Activated T-helper 1 cell treated with anti-CD3 and anti-CD28 coated beads, Interleukin-2, amount 50 U/mL, for 16 hours (primary cell): Measurements from ENCODE around the gene THAP2.
"Not testable (repeated sequence)": the region's sequence is repeated elsewhere in the genome, so short reads cannot be mapped to it uniquely, and the experiment has no call there.

Experiments
- DNase-seq, 2 donors: peaks; one replicate each; pipeline ENCODE4 v3.0.0-alpha.2; 2020; ENCODE audit warnings: low read depth in 1 of 2, low spot score in 1 of 2

THAP2 gene

GRCh38 chr12:71702181-71702580 is 38.1 kb downstream of the THAP2 start:
- not testable (repeated sequence) for DNase-seq

GRCh38 chr12:71702590-71702989 is 38.5 kb downstream of the THAP2 start:
- DNase-seq, result no peak

GRCh38 chr12:71703206-71703605 is 39.1 kb downstream of the THAP2 start:
- DNase-seq, result no peak

GRCh38 chr12:71704920-71705319 is 40.8 kb downstream of the THAP2 start:
- no peak for DNase-seq

- no peak for DNase-seq
Measured at GRCh38 chr12:71708658-71709057, 44.6 kb downstream of the THAP2 start.

GRCh38 chr12:71710276-71711125 is 46.4 kb downstream of the THAP2 start:
- no peak for DNase-seq

GRCh38 chr12:71718611-71719010 is 54.5 kb downstream of the THAP2 start:
- no peak for DNase-seq

GRCh38 chr12:71719647-71720370 is 55.7 kb downstream of the THAP2 start:
- DNase-seq, result no peak

GRCh38 chr12:71721783-71722505 is 57.8 kb downstream of the THAP2 start:
- no peak for DNase-seq

GRCh38 chr12:71725011-71725410 is 60.9 kb downstream of the THAP2 start:
- DNase-seq, result no peak

- no peak for DNase-seq
Measured at GRCh38 chr12:71726548-71726947, 62.4 kb downstream of the THAP2 start.

GRCh38 chr12:71727958-71728357 is 63.9 kb downstream of the THAP2 start:
- no peak for DNase-seq
